ENCODE results near the gene YTHDC1. TPM values are rescaled to one million over a fixed set of nuclear protein-coding genes. Genes with fewer than 3 reads are reported as not detected.

Gene YTHDC1
- total RNA-seq, result 100 to 1,000 TPM in 2 of 6 donors, 10 to 100 TPM in 4; 54.1 to 137 (median 76.3) TPM

- Histone ChIP-seq H3K4me3 (peak within 1 kb of the TSS; percentile 70 to 83 (median 78)), H3K9me3 (no peaks in the 10 kb centered on the region), H3K27me3 (no peaks in the 10 kb centered on the region), H3K36me3 (no peaks in the 10 kb centered on the region), H3K27ac (peak within 1 kb of the TSS; percentile 98 to 100 (median 100)), H3K4me1 (peaks cover 26 to 43% (median 30%) of the 10 kb centered on the region in 4 donors)
- TF ChIP-seq POLR2A (IDR thresholded peaks at IDR 0.05) (peak in 3 of 4 donors; percentile 88 to 98 (median 97)), POLR2AphosphoS5 (IDR thresholded peaks at IDR 0.05) (peak; percentile 98 to 99), EP300 (IDR thresholded peaks at IDR 0.05) (peak in 1 of 4 donors; percentile 93)
- TF ChIP-seq, protein P1, sequence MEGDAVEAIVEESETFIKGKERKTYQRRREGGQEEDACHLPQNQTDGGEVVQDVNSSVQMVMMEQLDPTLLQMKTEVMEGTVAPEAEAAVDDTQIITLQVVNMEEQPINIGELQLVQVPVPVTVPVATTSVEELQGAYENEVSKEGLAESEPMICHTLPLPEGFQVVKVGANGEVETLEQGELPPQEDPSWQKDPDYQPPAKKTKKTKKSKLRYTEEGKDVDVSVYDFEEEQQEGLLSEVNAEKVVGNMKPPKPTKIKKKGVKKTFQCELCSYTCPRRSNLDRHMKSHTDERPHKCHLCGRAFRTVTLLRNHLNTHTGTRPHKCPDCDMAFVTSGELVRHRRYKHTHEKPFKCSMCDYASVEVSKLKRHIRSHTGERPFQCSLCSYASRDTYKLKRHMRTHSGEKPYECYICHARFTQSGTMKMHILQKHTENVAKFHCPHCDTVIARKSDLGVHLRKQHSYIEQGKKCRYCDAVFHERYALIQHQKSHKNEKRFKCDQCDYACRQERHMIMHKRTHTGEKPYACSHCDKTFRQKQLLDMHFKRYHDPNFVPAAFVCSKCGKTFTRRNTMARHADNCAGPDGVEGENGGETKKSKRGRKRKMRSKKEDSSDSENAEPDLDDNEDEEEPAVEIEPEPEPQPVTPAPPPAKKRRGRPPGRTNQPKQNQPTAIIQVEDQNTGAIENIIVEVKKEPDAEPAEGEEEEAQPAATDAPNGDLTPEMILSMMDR (IDR thresholded peaks at IDR 0.05), result peak in 1 of 6 experiments; percentile 19
- DNase-seq, result peak; percentile 96 to 97
- WGBS, 2 donors, result 0 to 2% methylated on average over 40 to 52 of the region's 67 CpGs
- ATAC-seq (ENCODE audit: low FRiP score in 2 of 2), result peak; percentile 99
These were observed at the start of gene YTHDC1 for GRCh38 chr4:68349649-68350360. Gene YTHDC1 (minus strand): TSS chr4:68350090. CDS start chr4:68349753, 337 bp downstream.

DNA sequence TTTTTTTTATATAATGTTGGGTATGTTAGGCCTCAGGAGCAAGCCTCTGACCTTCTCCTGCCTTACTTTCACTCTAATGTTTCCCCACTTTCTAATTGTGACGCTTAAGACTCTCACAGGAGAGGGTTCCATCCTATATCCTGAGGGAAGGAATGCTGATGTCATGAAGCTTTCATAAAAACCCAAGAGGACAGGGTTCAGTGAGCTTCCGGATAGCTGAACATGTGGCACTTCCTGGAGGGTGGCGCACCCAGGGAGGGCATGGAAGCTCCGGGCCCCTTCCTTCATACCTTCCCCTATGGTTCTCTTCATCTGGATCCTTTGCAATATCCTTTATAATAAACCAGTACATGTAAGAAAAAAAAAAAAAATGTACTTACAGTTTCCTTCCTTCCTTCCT, 49.4 kb upstream of the YTHDC1 start:
- no peak for ATAC-seq (ENCODE audit: low FRiP score in 2 of 2)
- TF ChIP-seq, protein P1 (IDR thresholded peaks at IDR 0.05), result no peak
- no peak for TF ChIP-seq EP300 (IDR thresholded peaks at IDR 0.05)
- TF ChIP-seq POLR2AphosphoS5 (IDR thresholded peaks at IDR 0.05), result no peak
- no peak for TF ChIP-seq POLR2A (IDR thresholded peaks at IDR 0.05)
- Histone ChIP-seq H3K4me3 (no peak overlapping the region), H3K9me3 (no peaks in the 10 kb centered on the region), H3K27me3 (no peaks in the 10 kb centered on the region), H3K27ac (no peak overlapping the region), H3K36me3 (no peaks in the 10 kb centered on the region), H3K4me1 (no peaks in the 10 kb centered on the region)
- no peak for DNase-seq
- 88 to 94% methylated on average over 4 of the region's 4 CpGs for WGBS, 2 donors

- DNase-seq (no peak), ATAC-seq (ENCODE audit: low FRiP score in 2 of 2) (no peak)
- H3K4me3 ChIP-seq, result no peak overlapping the region
- no peaks in the 10 kb centered on the region for H3K36me3 ChIP-seq
- no peaks in the 10 kb centered on the region for H3K9me3 ChIP-seq
- no peaks in the 10 kb centered on the region for H3K27me3 ChIP-seq
- H3K4me1 ChIP-seq, result no peaks in the 10 kb centered on the region
- no peak for TF ChIP-seq POLR2AphosphoS5 (IDR thresholded peaks at IDR 0.05)
- TF ChIP-seq, protein P1 (IDR thresholded peaks at IDR 0.05), result no peak
- no peak overlapping the region for H3K27ac ChIP-seq
- 83 to 96% methylated on average over 1 of the region's 1 CpG for WGBS, 2 donors
These were observed 46.9 kb upstream of the YTHDC1 start for GRCh38 chr4:68396756-68397155.

DNA sequence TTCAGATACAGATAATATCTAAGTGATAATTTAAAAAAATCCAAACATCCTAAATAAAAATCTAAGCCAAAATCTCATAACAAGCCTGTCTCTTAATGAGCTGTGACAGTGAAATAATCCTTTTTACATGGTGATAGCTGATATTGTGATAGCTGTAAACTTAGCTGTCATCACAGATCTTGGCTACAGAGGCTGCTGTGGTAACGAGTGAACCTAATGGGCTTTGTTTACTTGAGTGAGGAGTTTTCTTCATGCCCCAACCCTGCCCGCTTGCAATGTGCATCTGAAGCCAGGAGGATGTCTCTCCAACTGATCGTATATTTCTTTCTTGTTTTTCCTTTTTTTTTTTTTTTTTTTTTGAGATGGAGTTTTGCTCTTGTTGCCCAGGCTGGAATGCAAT, 41.5 kb upstream of the YTHDC1 start:
- Histone ChIP-seq H3K27ac (no peak overlapping the region), H3K36me3 (no peaks in the 10 kb centered on the region), H3K4me3 (no peak overlapping the region), H3K9me3 (no peaks in the 10 kb centered on the region), H3K27me3 (no peaks in the 10 kb centered on the region), H3K4me1 (no peaks in the 10 kb centered on the region)
- DNase-seq (no peak), ATAC-seq (ENCODE audit: low FRiP score in 2 of 2) (no peak)
- TF ChIP-seq POLR2AphosphoS5 (IDR thresholded peaks at IDR 0.05), result no peak
- TF ChIP-seq POLR2A (IDR thresholded peaks at IDR 0.05), result no peak
- TF ChIP-seq, protein P1 (IDR thresholded peaks at IDR 0.05), result no peak
- no peak for TF ChIP-seq EP300 (IDR thresholded peaks at IDR 0.05)
- 53 to 57% methylated on average over 3 of the region's 3 CpGs for WGBS, 2 donors
